ENCODE data around the gene OR5I1.

DNA sequence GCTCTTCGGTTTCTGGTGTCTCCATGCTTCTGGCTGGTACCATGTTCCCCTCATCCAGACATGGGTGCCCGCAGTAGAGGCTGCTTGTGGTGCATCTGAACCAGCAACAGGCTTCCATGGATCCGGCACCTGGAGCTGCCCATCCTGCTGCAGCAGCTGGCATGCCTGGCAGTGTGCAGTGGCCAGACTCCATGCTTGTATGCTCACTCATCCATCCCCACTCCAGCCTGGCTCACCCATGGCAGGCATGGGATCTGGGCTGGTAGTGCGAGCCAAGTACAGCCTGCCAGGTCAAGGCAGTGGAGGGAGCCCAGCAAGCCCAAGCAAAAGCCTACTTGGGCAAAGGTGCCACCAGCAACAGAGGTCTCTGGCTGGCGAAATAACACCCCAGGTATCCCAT lies 15.7 kb downstream of the OR5I1 start:
- TF ChIP-seq CHD2 (IDR thresholded peaks at IDR 0.05; ENCODE audit: low read length, partially characterized antibody): no peak
- no peak for TF ChIP-seq CTCF (IDR thresholded peaks at IDR 0.05)
- TF ChIP-seq USF2 (IDR thresholded peaks at IDR 0.05): no peak
- no peak for TF ChIP-seq KDM5A (IDR thresholded peaks at IDR 0.05)
- TF ChIP-seq EP300 (IDR thresholded peaks at IDR 0.05): no peak
- no peak for TF ChIP-seq NFE2L2 (conservative IDR thresholded peaks at IDR 0.05; ENCODE audit: low read length)
- no peak for TF ChIP-seq JUNB (IDR thresholded peaks at IDR 0.05)
- TF ChIP-seq, protein P1, sequence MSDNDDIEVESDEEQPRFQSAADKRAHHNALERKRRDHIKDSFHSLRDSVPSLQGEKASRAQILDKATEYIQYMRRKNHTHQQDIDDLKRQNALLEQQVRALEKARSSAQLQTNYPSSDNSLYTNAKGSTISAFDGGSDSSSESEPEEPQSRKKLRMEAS (IDR thresholded peaks at IDR 0.05): no peak
- TF ChIP-seq, protein P2, sequence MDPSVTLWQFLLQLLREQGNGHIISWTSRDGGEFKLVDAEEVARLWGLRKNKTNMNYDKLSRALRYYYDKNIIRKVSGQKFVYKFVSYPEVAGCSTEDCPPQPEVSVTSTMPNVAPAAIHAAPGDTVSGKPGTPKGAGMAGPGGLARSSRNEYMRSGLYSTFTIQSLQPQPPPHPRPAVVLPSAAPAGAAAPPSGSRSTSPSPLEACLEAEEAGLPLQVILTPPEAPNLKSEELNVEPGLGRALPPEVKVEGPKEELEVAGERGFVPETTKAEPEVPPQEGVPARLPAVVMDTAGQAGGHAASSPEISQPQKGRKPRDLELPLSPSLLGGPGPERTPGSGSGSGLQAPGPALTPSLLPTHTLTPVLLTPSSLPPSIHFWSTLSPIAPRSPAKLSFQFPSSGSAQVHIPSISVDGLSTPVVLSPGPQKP (IDR thresholded peaks at IDR 0.05; ENCODE audit: low read depth, low read length): no peak

Data from A549 (cell line).